Endothelial cell of umbilical vein (primary cell): ENCODE results near the gene SYNDIG1. TPM values are rescaled to one million over a fixed set of nuclear protein-coding genes. Genes with fewer than 3 reads are reported as not detected.

Experiments used
- BruUV-seq: library from RNA; stranded (reverse); fragments of 400-500 nt; replicated peaks from 2 replicates; lab custom pipeline; 2021; lab: Mats Ljungman, UMichigan
- CTCF ChIA-PET: fragments of 300-600, 350-600 bp; sonication (Branson Sonifier 250); formaldehyde crosslinking; loops from one replicate; lab custom pipeline; 2021; ENCODE audit warnings: antibody characterized with exemption, inconsistent platforms; lab: Charles Lee
- POLR2A ChIA-PET: fragments of 300-600, 350-600 bp; sonication (Branson Sonifier 250); formaldehyde crosslinking; loops from one replicate; lab custom pipeline; 2021; ENCODE audit warnings: antibody characterized with exemption, inconsistent platforms; lab: Charles Lee
- DNase-seq: peaks from one replicate; pipeline ENCODE4 v3.0.0-alpha.2; 2011; ENCODE audit warnings: low read depth, low spot score
- FAIRE-seq: peaks from 2 replicates; lab custom pipeline; 2011; peaks lifted over from hg19 to GRCh38; lab: Jason Lieb, UNC
- H2AFZ ChIP-seq: 2 replicates; pipeline ENCODE4 v1.6.0; 2012; ENCODE audit warnings: low read depth, low read length, control low read depth, inconsistent platforms
- H3K27ac ChIP-seq: 2 replicates; pipeline ENCODE4 v1.5.1; 2011; ENCODE audit warnings: low read depth, mild to moderate bottlenecking, control low read depth, low read length, moderate library complexity; ENCODE audit not compliant: insufficient read depth
- H3K27me3 ChIP-seq, 2 experiments: 2 replicates each; pipeline versions ENCODE4 v1.6.0 to v1.6.1; 2011; ENCODE audit warnings: low read length in 2 of 2, mixed read lengths in 1 of 2; ENCODE audit not compliant: control insufficient read depth in 2 of 2, insufficient read depth in 2 of 2
- H3K36me3 ChIP-seq, 2 experiments: 2 replicates in 1 of 2; 3 replicates in 1 of 2; pipeline ENCODE4 v1.5.1; 2011; ENCODE audit warnings: low read length in 2 of 2, mild to moderate bottlenecking in 1 of 2, moderate library complexity in 1 of 2; ENCODE audit not compliant: control insufficient read depth in 2 of 2, insufficient read depth in 2 of 2; ENCODE audit errors: extremely low read depth in 1 of 2
- H3K4me1 ChIP-seq: 3 replicates; pipeline ENCODE4 v1.5.1; 2011; ENCODE audit warnings: mild to moderate bottlenecking, low read length; ENCODE audit not compliant: control insufficient read depth, insufficient read depth; ENCODE audit errors: extremely low read depth
- H3K4me2 ChIP-seq: 2 replicates; pipeline ENCODE4 v1.6.1; 2011; ENCODE audit warnings: low read length, control low read depth, mixed read lengths; ENCODE audit not compliant: insufficient read depth
- H3K4me3 ChIP-seq, 3 experiments: fragments of 200-600 bp in 1 of 3; sonication (generic), shearing (Covaris generic) in 1 of 3; replicated peaks in 1 of 3; 2 replicates each; pipeline ENCODE4 v1.5.1; 2011 to 2016; ENCODE audit warnings: control low read depth in 3 of 3, low read length in 3 of 3, mild to moderate bottlenecking in 2 of 3, inconsistent platforms in 1 of 3, low read depth in 1 of 3, moderate library complexity in 1 of 3; ENCODE audit not compliant: insufficient read depth in 1 of 3
- H3K79me2 ChIP-seq: 2 replicates; pipeline ENCODE4 v1.6.0; 2012; ENCODE audit warnings: low read length, inconsistent platforms; ENCODE audit not compliant: control insufficient read depth, insufficient read depth
- H3K9ac ChIP-seq: replicated peaks from 2 replicates; pipeline ENCODE3; 2011; ENCODE audit warnings: low read length, control low read depth; ENCODE audit not compliant: insufficient read depth; ENCODE audit errors: extremely low read depth
- H3K9me1 ChIP-seq: replicated peaks from 3 replicates; pipeline ENCODE4 v1.6.0; 2011; ENCODE audit warnings: mild to moderate bottlenecking, low read length; ENCODE audit not compliant: control insufficient read depth, insufficient read depth; ENCODE audit errors: extremely low read depth
- H3K9me3 ChIP-seq: replicated peaks from 2 replicates; pipeline ENCODE4 v1.5.1; 2012; ENCODE audit warnings: low read length, inconsistent platforms; ENCODE audit not compliant: control insufficient read depth, insufficient read depth
- H4K20me1 ChIP-seq: replicated peaks from 2 replicates; pipeline ENCODE3; 2011; ENCODE audit warnings: mild to moderate bottlenecking, low read length; ENCODE audit not compliant: control insufficient read depth, insufficient read depth; ENCODE audit errors: extremely low read depth
- CTCF ChIP-seq, 2 donors: IDR thresholded peaks; 1 replicate in 1 of 2; 2 replicates in 1 of 2; pipeline ENCODE4 v1.5.1; 2011; ENCODE audit warnings: low read length in 2 of 2, mild to moderate bottlenecking in 2 of 2, moderate library complexity in 2 of 2, control low read depth in 1 of 2, inconsistent platforms in 1 of 2, low read depth in 1 of 2; ENCODE audit not compliant: insufficient read depth in 1 of 2; ENCODE audit errors: extremely low read depth in 1 of 2
- EZH2 ChIP-seq: IDR thresholded peaks from 2 replicates; pipeline ENCODE4 v1.6.1; 2012; ENCODE audit warnings: borderline replicate concordance, low read depth, mild to moderate bottlenecking, moderate library complexity, low read length, inconsistent platforms; ENCODE audit not compliant: severe bottlenecking
- FOS ChIP-seq: IDR thresholded peaks from 2 replicates; pipeline ENCODE4 v1.6.1; 2011; ENCODE audit warnings: mild to moderate bottlenecking, low read length, moderate library complexity, borderline replicate concordance; ENCODE audit not compliant: insufficient read depth
- GATA2 ChIP-seq: IDR thresholded peaks from 2 replicates; pipeline ENCODE4 v1.7.0; 2011; ENCODE audit warnings: low read depth, mild to moderate bottlenecking, moderate library complexity, mixed read lengths, low read length; ENCODE audit not compliant: insufficient read length, insufficient read depth
- JUN ChIP-seq: IDR thresholded peaks from 2 replicates; pipeline ENCODE4 v1.6.1; 2011; ENCODE audit warnings: borderline replicate concordance, low read depth; ENCODE audit not compliant: insufficient read length, insufficient read depth
- MAX ChIP-seq: IDR thresholded peaks from 2 replicates; pipeline ENCODE4 v1.6.1; 2011; ENCODE audit not compliant: insufficient read depth, insufficient read length
- MYC ChIP-seq: IDR thresholded peaks from one replicate; pipeline ENCODE4 v1.6.1; 2011; ENCODE audit warnings: mild to moderate bottlenecking, low read depth, low read length
- POLR2A ChIP-seq: IDR thresholded peaks from 2 replicates; pipeline ENCODE4 v1.6.1; 2012; ENCODE audit warnings: low read depth, mild to moderate bottlenecking, control low read depth, low read length
- POLR2AphosphoS5 ChIP-seq: IDR thresholded peaks from 2 replicates; pipeline ENCODE4 v1.6.1; 2012; ENCODE audit warnings: low read depth, mild to moderate bottlenecking, control low read depth, low read length, moderate library complexity; ENCODE audit not compliant: insufficient read depth
- dilution Hi-C: fragments of 300-500 bp; cut with MboI; formaldehyde crosslinking; loops from one replicate; pipeline ENCODE4 v1.15.0; 2019; ENCODE audit warnings: low sequenced_read_pairs; ENCODE audit not compliant: extremely low pct_ligation_motif_present
- intact Hi-C: fragments of 100-400 bp; cut with micrococcal nuclease; formaldehyde crosslinking; loops from one replicate; pipeline ENCODE4 v1.10.0; 2022
- polyA plus RNA-seq, 4 experiments: library from polyadenylated mRNA; depleted of rRNA in 3 of 4; stranded (reverse) in 3 of 4; unstranded in 1 of 4; fragments of >200 nt; gene quantifications; 2 replicates each; pipeline versions ENCODE4 v1.2.1 to v1.2.3, GENCODE V29; 2011 to 2012; ENCODE audit warnings: missing spikeins in 1 of 4
- total RNA-seq: library from RNA; stranded (reverse); gene quantifications from 2 replicates; pipeline ENCODE4 v1.2.3, GENCODE V29; 2021

Gene SYNDIG1
- total and polyA plus RNA-seq, 2 donors (not counting 3 experiments of a cell fraction or from before 2014, with no cell fraction given), result not detected

GRCh38 chr20:24678351-24679106, 209.1 kb downstream of the SYNDIG1 start:
- no peaks in the 10 kb centered on the region for H3K36me3 ChIP-seq
- no peak overlapping the region for H3K4me3 ChIP-seq
- no peaks in the 10 kb centered on the region for H4K20me1 ChIP-seq
- POLR2A ChIA-PET, result no interaction called here
- H3K4me1 ChIP-seq, result no peaks in the 10 kb centered on the region
- no peak overlapping the region for H2AFZ ChIP-seq
- no peak for TF ChIP-seq MYC
- no peak for TF ChIP-seq JUN
- no peak for TF ChIP-seq POLR2A
- TF ChIP-seq POLR2AphosphoS5, result no peak
- TF ChIP-seq EZH2, result no peak
- no peak for TF ChIP-seq GATA2
- TF ChIP-seq MAX, result no peak
- TF ChIP-seq FOS, result no peak
- TF ChIP-seq CTCF (IDR thresholded peaks at IDR 0.05; ENCODE audit: extremely low read depth in 1 of 2, insufficient read depth in 1 of 2, low read depth in 1 of 2, low read length in 2 of 2), result no peak
- no peaks in the 10 kb centered on the region for H3K27me3 ChIP-seq
- CTCF ChIA-PET, result no interaction called here
- no peak overlapping the region for H3K4me2 ChIP-seq
- BruUV-seq, result no TSS peak
- no peak overlapping the region for H3K9ac ChIP-seq
- no peaks in the 10 kb centered on the region for H3K79me2 ChIP-seq
- no peaks in the 10 kb centered on the region for H3K9me1 ChIP-seq
- DNase-seq (no peak), FAIRE-seq (no peak)
- peaks cover 5% of the 10 kb centered on the region for H3K9me3 ChIP-seq
- H3K27ac ChIP-seq, result no peak overlapping the region
- intact Hi-C loops, result no loop called here
- dilution Hi-C loops, result no loop called here
